ENCODE data around the gene ZNF317. TPM values are rescaled to one million over a fixed set of nuclear protein-coding genes. Genes with fewer than 3 reads are reported as not detected.
"Not testable (repeated sequence)": the region's sequence is repeated elsewhere in the genome, so short reads cannot be mapped to it uniquely, and the experiment has no call there.

Gene ZNF317
- total RNA-seq, 1 donor from 2014 or later, result 13.8 TPM

GRCh38 chr19:9165261-9165660, 25.1 kb downstream of the ZNF317 start:
- intact Hi-C loops (cut with DNase I), result no loop called here
- no peak for DNase-seq (ENCODE audit: low spot score)

- intact Hi-C loops (cut with DNase I), result no loop called here
- DNase-seq (ENCODE audit: low spot score), result no peak
These were observed 26.6 kb downstream of the ZNF317 start for GRCh38 chr19:9166846-9167245.

GRCh38 chr19:9171393-9171991, 31.3 kb downstream of the ZNF317 start:
- intact Hi-C loops (cut with DNase I), result no loop called here

GRCh38 chr19:9175326-9175725, 35.1 kb downstream of the ZNF317 start:
- intact Hi-C loops (cut with DNase I), result no loop called here
- no peak for DNase-seq (ENCODE audit: low spot score)

More at GRCh38 chr19:9171393-9171991, 31.3 kb downstream of the ZNF317 start:
- DNase-seq (ENCODE audit: low spot score), result no peak

- DNase-seq (ENCODE audit: low spot score), result no peak
- intact Hi-C loops (cut with DNase I), result no loop called here
These were observed 38.7 kb downstream of the ZNF317 start, which contains the start of gene OR7D2 for GRCh38 chr19:9178901-9179300. Gene OR7D2, plus strand, starts transcription at chr19:9178979. Its CDS starts 6,803 bp downstream, at chr19:9185782.

GRCh38 chr19:9183000-9183399, 42.8 kb downstream of the ZNF317 start:
- intact Hi-C loops (cut with DNase I), result no loop called here
- DNase-seq (ENCODE audit: low spot score), result no peak

- intact Hi-C loops (cut with DNase I), result no loop called here
- no peak for DNase-seq (ENCODE audit: low spot score)
These were observed 47.0 kb downstream of the ZNF317 start for GRCh38 chr19:9187191-9187590.

- intact Hi-C loops (cut with DNase I), result no loop called here
These were observed 49.3 kb downstream of the ZNF317 start for GRCh38 chr19:9189535-9189934.

GRCh38 chr19:9198044-9198443, 57.8 kb downstream of the ZNF317 start:
- intact Hi-C loops (cut with DNase I); DNase-seq (ENCODE audit: low spot score): not testable (repeated sequence)

More at GRCh38 chr19:9189535-9189934, 49.3 kb downstream of the ZNF317 start:
- no peak for DNase-seq (ENCODE audit: low spot score)

- peak; percentile 77 for DNase-seq (ENCODE audit: low spot score)
- intact Hi-C loops (cut with DNase I), result loop anchor here (5.0 kb wide), 1 partner anchor 592 kb away; no protein-coding TSS in a partner anchor
These were observed 65.4 kb downstream of the ZNF317 start for GRCh38 chr19:9205501-9206113.

Other genes with a start within 250 kb of the ZNF317 start
- gene MUC16, start 130.0 kb upstream of the ZNF317 start, total RNA-seq, result 0.03 TPM
- not detected for gene OR1M1, start 53.3 kb upstream of the ZNF317 start, total RNA-seq
- not detected for gene OR7G2, start 32.9 kb upstream of the ZNF317 start, total RNA-seq
- not detected for gene OR7G1, start 24.6 kb upstream of the ZNF317 start, total RNA-seq
- not detected for gene OR7G3, start 13.4 kb upstream of the ZNF317 start, total RNA-seq
- gene OR7D2, start 38.6 kb downstream of the ZNF317 start, total RNA-seq, result not detected
- gene OR7D4, start 79.2 kb downstream of the ZNF317 start, total RNA-seq, result not detected
- not detected for gene OR7E24, start 110.5 kb downstream of the ZNF317 start, total RNA-seq
- gene ZNF699, start 169.4 kb downstream of the ZNF317 start, total RNA-seq, result 4.5 TPM
- gene ZNF559, start 183.8 kb downstream of the ZNF317 start, total RNA-seq, result 18.2 TPM
- gene ZNF177, start 222.6 kb downstream of the ZNF317 start, total RNA-seq, result 3.1 TPM